Measurements from ENCODE around the gene POLR3B. TPM values are rescaled to one million over a fixed set of nuclear protein-coding genes. Genes with fewer than 3 reads are reported as not detected.

The POLR3B gene
- total RNA-seq, 2 experiments from 2014 or later: 2.5 to 2.6 TPM

- Histone ChIP-seq H3K4me3 (ENCODE audit: low read length) (no peak overlapping the region), H3K4me1 (ENCODE audit: insufficient read depth, low read length) (no peaks in the 10 kb centered on the region), H3K27ac (ENCODE audit: low read depth in 1 of 2, low read length in 2 of 2) (no peak overlapping the region), H3K36me3 (ENCODE audit: insufficient read depth, low read length) (peaks cover 6% of the 10 kb centered on the region), H3K9me3 (ENCODE audit: control insufficient read depth in 1 of 2, insufficient read depth in 1 of 2, low read length in 2 of 2) (no peaks in the 10 kb centered on the region), H3K27me3 (ENCODE audit: control insufficient read depth in 1 of 2, insufficient read depth in 2 of 2, low read length in 2 of 2) (no peaks in the 10 kb centered on the region)
- Mint-ChIP-seq H3K27ac (no peak overlapping the region), H3K27me3 (no peaks in the 10 kb centered on the region), H3K4me1 (ENCODE audit: low read depth) (no peaks in the 10 kb centered on the region), H3K36me3 (ENCODE audit: low read depth) (peaks cover 72% of the 10 kb centered on the region), H3K9me3 (no peaks in the 10 kb centered on the region), H3K4me3 (no peak overlapping the region)
- ChIA-PET CTCF (no interaction called here), POLR2A (no interaction called here)
- ATAC-seq (ENCODE audit: poor library complexity) (no peak), DNase-seq (no peak)
- intact Hi-C loops (cut with DNase I, micrococcal nuclease): no loop called here
- no peak for TF ChIP-seq CTCF (IDR thresholded peaks at IDR 0.05)
These were observed 61.4 kb downstream of the POLR3B start for GRCh38 chr12:106418970-106419369.

GRCh38 chr12:106423291-106423690 lies 65.7 kb downstream of the POLR3B start:
- no peak overlapping the region for H3K27ac ChIP-seq (ENCODE audit: low read depth in 1 of 2, low read length in 2 of 2)
- no peak overlapping the region for H3K4me3 ChIP-seq (ENCODE audit: low read length)
- intact Hi-C loops (cut with DNase I, micrococcal nuclease): no loop called here
- H3K36me3 Mint-ChIP-seq (ENCODE audit: low read depth): peaks cover 51% of the 10 kb centered on the region
- no peaks in the 10 kb centered on the region for H3K9me3 ChIP-seq (ENCODE audit: control insufficient read depth in 1 of 2, insufficient read depth in 1 of 2, low read length in 2 of 2)
- no peak overlapping the region for H3K4me3 Mint-ChIP-seq
- H3K27me3 ChIP-seq (ENCODE audit: control insufficient read depth in 1 of 2, insufficient read depth in 2 of 2, low read length in 2 of 2): no peaks in the 10 kb centered on the region
- no peak overlapping the region for H3K27ac Mint-ChIP-seq
- H3K4me1 ChIP-seq (ENCODE audit: insufficient read depth, low read length): no peaks in the 10 kb centered on the region
- no peaks in the 10 kb centered on the region for H3K36me3 ChIP-seq (ENCODE audit: insufficient read depth, low read length)
- no peaks in the 10 kb centered on the region for H3K4me1 Mint-ChIP-seq (ENCODE audit: low read depth)
- no peak for TF ChIP-seq CTCF (IDR thresholded peaks at IDR 0.05)
- POLR2A ChIA-PET: no interaction called here
- CTCF ChIA-PET: no interaction called here
- DNase-seq (no peak), ATAC-seq (ENCODE audit: poor library complexity) (no peak)
- H3K9me3 Mint-ChIP-seq: no peaks in the 10 kb centered on the region
- no peaks in the 10 kb centered on the region for H3K27me3 Mint-ChIP-seq

- DNase-seq (no peak), ATAC-seq (ENCODE audit: poor library complexity) (no peak)
- Mint-ChIP-seq H3K4me3 (no peak overlapping the region), H3K27me3 (no peaks in the 10 kb centered on the region), H3K27ac (no peak overlapping the region), H3K36me3 (ENCODE audit: low read depth) (peaks cover 53% of the 10 kb centered on the region), H3K4me1 (ENCODE audit: low read depth) (no peaks in the 10 kb centered on the region), H3K9me3 (no peaks in the 10 kb centered on the region)
- H3K27ac ChIP-seq (ENCODE audit: low read depth in 1 of 2, low read length in 2 of 2): no peak overlapping the region
- ChIA-PET POLR2A (no interaction called here), CTCF (no interaction called here)
- no peaks in the 10 kb centered on the region for H3K4me1 ChIP-seq (ENCODE audit: insufficient read depth, low read length)
- no peaks in the 10 kb centered on the region for H3K27me3 ChIP-seq (ENCODE audit: control insufficient read depth in 1 of 2, insufficient read depth in 2 of 2, low read length in 2 of 2)
- intact Hi-C loops (cut with DNase I, micrococcal nuclease): no loop called here
- H3K36me3 ChIP-seq (ENCODE audit: insufficient read depth, low read length): no peaks in the 10 kb centered on the region
- H3K9me3 ChIP-seq (ENCODE audit: control insufficient read depth in 1 of 2, insufficient read depth in 1 of 2, low read length in 2 of 2): no peaks in the 10 kb centered on the region
- no peak for TF ChIP-seq CTCF (IDR thresholded peaks at IDR 0.05)
- H3K4me3 ChIP-seq (ENCODE audit: low read length): no peak overlapping the region
These were observed 67.6 kb downstream of the POLR3B start for GRCh38 chr12:106425061-106425702.
